ENCODE data around the gene BMAL1. TPM values are rescaled to one million over a fixed set of nuclear protein-coding genes. Genes with fewer than 3 reads are reported as not detected.
A peak's percentile ranks its signal among the peaks of the same experiment; 100 is the strongest.

BMAL1 gene
- total RNA-seq, 4 donors from 2014 or later = 41.2 to 97.5 (median 50.7) TPM

GRCh38 chr11:13376838-13377237 lies 99.2 kb downstream of the BMAL1 start:
- Histone ChIP-seq H3K4me1 (no peaks in the 10 kb centered on the region), H3K27ac (no peak overlapping the region), H3K36me3 (peaks cover 62 to 65% of the 10 kb centered on the region in 2 donors), H3K27me3 (no peaks in the 10 kb centered on the region), H3K4me3 (replicated peaks in 1 of 3) (no peak overlapping the region), H3K9me3 (no peaks in the 10 kb centered on the region)
- peak; percentile 67 to 72 for DNase-seq
- WGBS, 2 donors = 71 to 76% methylated on average over 7 to 8 of the region's 8 CpGs
- TF ChIP-seq, protein P1, sequence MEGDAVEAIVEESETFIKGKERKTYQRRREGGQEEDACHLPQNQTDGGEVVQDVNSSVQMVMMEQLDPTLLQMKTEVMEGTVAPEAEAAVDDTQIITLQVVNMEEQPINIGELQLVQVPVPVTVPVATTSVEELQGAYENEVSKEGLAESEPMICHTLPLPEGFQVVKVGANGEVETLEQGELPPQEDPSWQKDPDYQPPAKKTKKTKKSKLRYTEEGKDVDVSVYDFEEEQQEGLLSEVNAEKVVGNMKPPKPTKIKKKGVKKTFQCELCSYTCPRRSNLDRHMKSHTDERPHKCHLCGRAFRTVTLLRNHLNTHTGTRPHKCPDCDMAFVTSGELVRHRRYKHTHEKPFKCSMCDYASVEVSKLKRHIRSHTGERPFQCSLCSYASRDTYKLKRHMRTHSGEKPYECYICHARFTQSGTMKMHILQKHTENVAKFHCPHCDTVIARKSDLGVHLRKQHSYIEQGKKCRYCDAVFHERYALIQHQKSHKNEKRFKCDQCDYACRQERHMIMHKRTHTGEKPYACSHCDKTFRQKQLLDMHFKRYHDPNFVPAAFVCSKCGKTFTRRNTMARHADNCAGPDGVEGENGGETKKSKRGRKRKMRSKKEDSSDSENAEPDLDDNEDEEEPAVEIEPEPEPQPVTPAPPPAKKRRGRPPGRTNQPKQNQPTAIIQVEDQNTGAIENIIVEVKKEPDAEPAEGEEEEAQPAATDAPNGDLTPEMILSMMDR (IDR thresholded peaks at IDR 0.05) = no peak
- TF ChIP-seq POLR2A (IDR thresholded peaks at IDR 0.05) = no peak
- intact Hi-C loops (cut with DNase I) = no loop called here

GRCh38 chr11:13378316-13378715 lies 100.7 kb downstream of the BMAL1 start:
- Histone ChIP-seq H3K27ac (no peak overlapping the region), H3K4me3 (replicated peaks in 1 of 3) (no peak overlapping the region), H3K36me3 (peaks cover 55 to 58% of the 10 kb centered on the region in 2 donors), H3K4me1 (no peaks in the 10 kb centered on the region), H3K9me3 (no peaks in the 10 kb centered on the region), H3K27me3 (no peaks in the 10 kb centered on the region)
- TF ChIP-seq, protein P1 (IDR thresholded peaks at IDR 0.05) = no peak
- TF ChIP-seq POLR2A (IDR thresholded peaks at IDR 0.05) = no peak
- no peak for DNase-seq
- 80 to 98% methylated on average over 2 of the region's 2 CpGs for WGBS, 2 donors
- intact Hi-C loops (cut with DNase I) = no loop called here

- no peak for DNase-seq
- 94 to 96% methylated on average over 2 of the region's 2 CpGs for WGBS, 2 donors
- Histone ChIP-seq H3K27ac (no peak overlapping the region), H3K9me3 (no peaks in the 10 kb centered on the region), H3K4me3 (replicated peaks in 1 of 3) (no peak overlapping the region), H3K27me3 (no peaks in the 10 kb centered on the region), H3K4me1 (no peaks in the 10 kb centered on the region), H3K36me3 (peaks cover 36 to 43% of the 10 kb centered on the region in 2 donors)
- no peak for TF ChIP-seq POLR2A (IDR thresholded peaks at IDR 0.05)
- TF ChIP-seq, protein P1 (IDR thresholded peaks at IDR 0.05) = no peak
- intact Hi-C loops (cut with DNase I) = no loop called here
These were observed 103.1 kb downstream of the BMAL1 start for GRCh38 chr11:13380731-13381130.

- Histone ChIP-seq H3K27me3 (no peaks in the 10 kb centered on the region), H3K36me3 (peaks cover 29 to 33% of the 10 kb centered on the region in 2 donors), H3K4me3 (replicated peaks in 1 of 3) (no peak overlapping the region), H3K27ac (no peak overlapping the region), H3K4me1 (no peaks in the 10 kb centered on the region), H3K9me3 (no peaks in the 10 kb centered on the region)
- intact Hi-C loops (cut with DNase I) = no loop called here
- WGBS, 2 donors = 96 to 97% methylated on average over 3 of the region's 3 CpGs
- DNase-seq = no peak
- no peak for TF ChIP-seq POLR2A (IDR thresholded peaks at IDR 0.05)
- TF ChIP-seq, protein P1 (IDR thresholded peaks at IDR 0.05) = no peak
These were observed 105.2 kb downstream of the BMAL1 start for GRCh38 chr11:13382751-13383150.

GRCh38 chr11:13384908-13385640 lies 107.5 kb downstream of the BMAL1 start:
- Histone ChIP-seq H3K27ac (no peak overlapping the region), H3K36me3 (peaks cover 26 to 31% of the 10 kb centered on the region in 2 donors), H3K9me3 (no peaks in the 10 kb centered on the region), H3K4me3 (replicated peaks in 1 of 3) (no peak overlapping the region), H3K27me3 (no peaks in the 10 kb centered on the region), H3K4me1 (no peaks in the 10 kb centered on the region)
- WGBS, 2 donors = 25 to 26% methylated on average over 4 of the region's 4 CpGs
- intact Hi-C loops (cut with DNase I) = no loop called here
- TF ChIP-seq, protein P1 (IDR thresholded peaks at IDR 0.05) = peak in 4 of 6 experiments; percentile 45 to 71 (median 70)
- TF ChIP-seq POLR2A (IDR thresholded peaks at IDR 0.05) = no peak
- DNase-seq = peak; percentile 46 to 54

Measured in thyroid gland (tissue), 4 donors.